GM21619 (cell line): ENCODE measurements around the gene SP100.
A peak's percentile ranks its signal among the peaks of the same experiment; 100 is the strongest.
"Not testable (repeated sequence)": the region's sequence is repeated elsewhere in the genome, so short reads cannot be mapped to it uniquely, and the experiment has no call there.

Experiments used
- ATAC-seq: cut with Tn5 transposase; IDR thresholded peaks from one replicate; pipeline ENCODE4 v1.9.1; 2021; ENCODE audit not compliant: unreplicated experiment

SP100 gene

GRCh38 chr2:230418341-230419016 lies 2.5 kb downstream of the SP100 start:
- ATAC-seq = no peak

- no peak for ATAC-seq
Observed at GRCh38 chr2:230419181-230419580, 3.2 kb downstream of the SP100 start.

GRCh38 chr2:230422149-230422548 lies 6.1 kb downstream of the SP100 start:
- no peak for ATAC-seq

- ATAC-seq = no peak
Observed at GRCh38 chr2:230423851-230424458, 8.0 kb downstream of the SP100 start.

GRCh38 chr2:230425377-230425776 lies 9.4 kb downstream of the SP100 start:
- no peak for ATAC-seq

- ATAC-seq = no peak
Observed at GRCh38 chr2:230429513-230429912, 13.5 kb downstream of the SP100 start.

GRCh38 chr2:230430957-230431910 lies 15.2 kb downstream of the SP100 start:
- no peak for ATAC-seq

GRCh38 chr2:230434677-230435324 lies 18.8 kb downstream of the SP100 start:
- no peak for ATAC-seq

- ATAC-seq = no peak
Observed at GRCh38 chr2:230435431-230435830, 19.4 kb downstream of the SP100 start.

- not testable (repeated sequence) for ATAC-seq
Observed at GRCh38 chr2:230439121-230439520, 23.1 kb downstream of the SP100 start.

GRCh38 chr2:230439590-230439989 lies 23.6 kb downstream of the SP100 start:
- peak; percentile 39 for ATAC-seq

- peak; percentile 55 for ATAC-seq
Observed at GRCh38 chr2:230441227-230441897, 25.4 kb downstream of the SP100 start.

GRCh38 chr2:230443541-230443940 lies 27.5 kb downstream of the SP100 start:
- ATAC-seq = no peak

GRCh38 chr2:230444832-230445231 lies 28.8 kb downstream of the SP100 start:
- no peak for ATAC-seq

- no peak for ATAC-seq
Observed at GRCh38 chr2:230447036-230447435, 31.0 kb downstream of the SP100 start.

- ATAC-seq = peak; percentile 82
Observed at GRCh38 chr2:230447455-230448451, 31.8 kb downstream of the SP100 start.

- no peak for ATAC-seq
Observed at GRCh38 chr2:230449901-230450467, 34.0 kb downstream of the SP100 start.

GRCh38 chr2:230453006-230453405 lies 37.0 kb downstream of the SP100 start:
- no peak for ATAC-seq
